GM19467 (cell line): Measurements from ENCODE around the gene MFSD11.
"Not testable (repeated sequence)": the region's sequence is repeated elsewhere in the genome, so short reads cannot be mapped to it uniquely, and the experiment has no call there.

Experiments used
- ATAC-seq: cut with Tn5 transposase; IDR thresholded peaks from one replicate; pipeline ENCODE4 v1.9.1; 2021; ENCODE audit warnings: mild to moderate bottlenecking, moderate library complexity; ENCODE audit not compliant: unreplicated experiment

MFSD11 gene

GRCh38 chr17:76737676-76738467 is at the start of gene MFSD11:
Gene MFSD11, plus strand, starts transcription at chr17:76738119. Its CDS starts 234 bp downstream, at chr17:76738353.
- peak; percentile 51 for ATAC-seq

- ATAC-seq = no peak
Measured at GRCh38 chr17:76688165-76688622, 49.7 kb upstream of the MFSD11 start.

GRCh38 chr17:76689859-76690258 is 48.1 kb upstream of the MFSD11 start:
- ATAC-seq = no peak

DNA sequence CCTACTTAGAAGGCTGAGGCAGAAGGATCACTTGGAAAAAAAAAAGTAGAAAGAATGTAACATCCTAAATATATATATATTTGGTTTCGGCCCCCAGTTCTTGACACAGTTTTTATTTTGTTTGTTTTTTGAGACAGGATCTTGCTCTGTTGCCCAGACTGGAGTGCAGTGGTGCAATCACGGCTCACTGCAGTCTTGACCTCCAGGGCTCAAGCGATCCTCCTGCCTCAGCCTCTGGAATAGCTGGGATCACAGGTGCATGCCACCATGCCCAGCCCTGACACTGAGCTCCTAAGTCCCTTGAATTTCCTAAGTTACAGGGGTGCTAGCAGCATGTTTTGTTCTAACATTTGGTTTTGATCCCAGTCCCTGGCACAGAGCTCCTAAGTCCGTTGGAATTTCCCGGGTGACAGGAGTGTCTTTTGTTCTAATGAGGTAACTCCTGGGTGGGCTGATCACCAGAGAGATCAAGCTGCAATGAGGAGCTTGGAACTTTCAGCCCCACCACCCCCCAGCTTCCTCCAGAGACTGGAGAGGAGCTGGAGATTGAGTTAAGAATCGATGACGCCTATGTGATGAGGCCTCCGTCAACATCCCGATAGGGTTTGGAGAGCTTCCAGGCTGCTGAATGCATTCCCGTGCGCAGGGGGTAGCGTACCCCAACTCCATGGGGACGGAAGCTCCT is 47.2 kb upstream of the MFSD11 start:
- ATAC-seq = no peak

- ATAC-seq = no peak
Measured at GRCh38 chr17:76691379-76692191, 46.3 kb upstream of the MFSD11 start.

- ATAC-seq = no peak
Measured at GRCh38 chr17:76695059-76695831, 42.7 kb upstream of the MFSD11 start.

GRCh38 chr17:76696763-76697701 is 40.9 kb upstream of the MFSD11 start:
- ATAC-seq = peak; percentile 60

DNA sequence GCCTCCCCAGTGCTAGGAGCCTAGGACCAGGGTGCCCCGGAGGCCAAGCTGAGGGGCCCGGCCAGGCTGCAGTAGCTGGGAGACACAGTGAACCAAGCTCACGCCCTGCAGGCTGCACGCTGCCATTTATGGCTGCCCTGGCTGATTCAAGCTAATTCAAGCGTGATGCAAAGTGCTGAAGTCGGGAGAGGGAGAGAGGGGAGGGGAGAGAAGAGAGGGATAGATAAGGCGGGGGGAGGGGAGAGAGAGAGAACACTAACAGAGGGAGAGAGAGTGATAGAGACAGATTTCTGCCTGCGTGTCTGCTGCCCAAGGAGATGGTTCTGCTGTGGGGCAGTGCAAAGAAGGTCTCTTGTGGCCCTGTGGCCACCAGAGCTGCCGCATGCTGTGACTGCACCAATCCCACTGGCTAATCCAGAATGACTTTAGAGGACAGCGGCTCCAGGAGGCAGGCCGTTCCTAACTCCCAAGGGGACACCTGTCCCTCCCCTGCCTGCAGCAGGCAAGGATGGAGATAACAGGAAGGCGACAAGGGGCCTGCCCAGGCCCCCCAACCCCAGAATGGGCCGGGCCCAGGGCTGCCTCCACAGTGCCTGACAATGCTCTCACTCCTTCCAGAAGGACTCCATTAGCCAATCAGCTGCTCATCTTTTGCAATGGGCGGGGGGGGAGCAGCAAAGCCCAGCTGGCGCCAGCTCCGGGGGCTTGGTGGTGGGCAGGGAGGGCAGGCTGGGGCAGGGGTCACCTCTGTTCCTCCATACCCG is 40.0 kb upstream of the MFSD11 start:
- ATAC-seq = no peak

- not testable (repeated sequence) for ATAC-seq
Measured at GRCh38 chr17:76698466-76698977, 39.4 kb upstream of the MFSD11 start.

GRCh38 chr17:76700270-76700616 is 37.7 kb upstream of the MFSD11 start:
- no peak for ATAC-seq

DNA sequence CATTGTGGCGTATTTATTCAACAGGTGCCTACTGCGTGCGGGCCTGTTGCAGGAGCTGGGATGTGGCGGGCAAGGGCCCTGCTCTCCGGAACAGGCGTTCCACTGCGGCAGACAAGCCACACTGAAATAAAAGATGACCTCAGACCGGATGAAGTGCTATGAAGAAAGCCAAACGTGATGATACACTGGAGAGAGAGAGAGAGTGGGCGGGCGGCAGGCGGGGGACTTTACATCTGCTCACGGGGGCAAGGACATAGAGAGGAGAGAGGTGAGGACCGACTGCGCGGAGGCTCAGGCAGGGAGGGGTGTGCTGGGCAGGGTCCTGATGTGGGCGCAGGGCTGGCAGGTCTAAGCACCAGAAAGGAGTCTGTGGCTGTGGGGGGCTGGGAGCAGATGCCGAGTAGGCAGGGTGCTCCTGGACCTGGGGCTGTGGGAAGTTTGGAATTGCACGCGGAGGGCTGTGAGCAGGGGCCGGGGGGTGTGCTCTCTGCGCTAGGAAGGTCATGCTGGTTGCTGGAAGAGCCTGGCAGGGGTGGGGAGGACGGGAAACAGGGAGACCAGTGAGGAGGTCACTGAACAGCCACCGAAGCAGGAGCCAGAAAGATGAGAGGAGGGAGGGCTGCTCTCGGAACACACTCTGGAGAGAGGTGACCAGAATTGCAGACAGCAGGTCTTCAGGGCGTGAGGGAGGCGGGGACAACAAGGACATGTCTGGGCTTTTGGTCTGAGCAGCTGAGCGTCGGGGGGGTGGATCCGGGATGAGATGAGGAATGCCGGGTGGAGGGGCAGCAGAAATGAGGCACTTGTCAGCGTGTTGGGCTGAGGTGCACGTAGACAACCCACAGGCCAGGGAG is 37.1 kb upstream of the MFSD11 start:
- no peak for ATAC-seq

DNA sequence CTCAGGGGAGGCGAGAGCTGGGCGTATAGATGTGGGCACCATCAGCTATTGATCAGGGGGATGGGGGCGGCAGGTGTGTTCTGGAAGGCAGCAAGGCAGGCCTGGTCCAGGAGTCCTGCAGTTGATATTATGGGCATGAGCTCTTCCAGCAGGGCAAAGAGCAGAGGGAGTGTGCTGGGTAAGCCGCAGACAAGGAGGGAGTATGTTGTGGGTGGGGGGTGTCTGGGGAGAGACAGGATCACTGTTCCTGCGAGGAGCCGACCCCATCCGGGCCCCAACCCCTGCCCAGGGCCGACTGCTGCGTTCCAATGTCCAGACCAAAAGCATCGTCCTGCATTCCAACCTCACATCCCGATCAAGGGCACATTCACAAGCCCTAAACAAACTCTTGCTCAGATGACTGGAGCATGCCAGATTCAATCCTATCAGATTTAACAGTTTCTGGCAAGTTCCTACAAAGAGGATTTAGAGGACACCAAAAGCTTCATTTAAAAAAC is 36.4 kb upstream of the MFSD11 start:
- no peak for ATAC-seq

GRCh38 chr17:76702076-76702475 is 35.8 kb upstream of the MFSD11 start:
- ATAC-seq = no peak

- ATAC-seq = no peak
Measured at GRCh38 chr17:76702941-76703637, 34.8 kb upstream of the MFSD11 start.

- no peak for ATAC-seq
Measured at GRCh38 chr17:76704805-76705204, 33.1 kb upstream of the MFSD11 start.

DNA sequence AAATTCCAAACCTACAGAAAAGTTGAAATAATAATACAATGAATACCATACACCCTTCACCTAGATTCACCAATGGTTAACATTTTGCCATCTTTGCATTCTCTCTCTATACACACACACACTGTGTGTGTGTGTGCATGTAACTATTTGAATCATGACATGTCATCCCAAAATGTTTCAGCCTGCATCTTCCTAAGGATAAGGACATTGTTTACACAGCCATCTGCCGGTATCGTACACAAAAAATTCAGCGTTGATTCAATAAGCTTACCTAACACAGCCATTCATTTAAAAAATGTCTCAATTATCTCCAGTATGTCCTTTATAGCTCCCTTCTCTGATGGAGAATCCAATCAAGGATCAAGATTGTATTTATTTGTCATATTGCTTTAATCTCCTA is 31.1 kb upstream of the MFSD11 start:
- ATAC-seq = no peak
